GM19099 (cell line): Measurements from ENCODE around the gene IGF1R.

Experiments
- POLR2A ChIP-seq: IDR thresholded peaks from 3 replicates; pipeline ENCODE4 v1.6.1; 2011; ENCODE audit warnings: low read depth; ENCODE audit not compliant: insufficient read length; ENCODE audit errors: extremely low read depth

Gene IGF1R

GRCh38 chr15:98628216-98628615 is 20.1 kb upstream of the IGF1R start:
- TF ChIP-seq POLR2A = no peak

DNA sequence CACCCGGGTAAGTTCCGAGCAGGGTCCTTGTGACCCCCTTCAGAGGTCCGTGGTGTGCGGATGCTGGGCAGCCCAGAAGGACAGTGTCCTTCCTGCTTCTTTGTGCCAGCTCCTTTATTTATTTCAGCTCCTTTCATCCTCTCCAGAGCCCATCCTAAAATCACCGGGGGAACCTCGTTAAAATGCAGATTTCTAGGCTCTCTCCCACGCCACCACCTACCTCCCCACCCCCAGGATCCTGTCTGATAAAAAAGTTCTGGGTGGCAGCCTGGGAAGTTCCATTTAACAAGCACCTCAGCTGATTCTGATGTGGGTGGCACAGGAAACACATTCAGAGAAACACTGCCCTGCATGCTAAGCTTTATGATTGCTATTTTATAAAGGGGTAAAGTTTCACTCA is 12.5 kb upstream of the IGF1R start:
- TF ChIP-seq POLR2A = no peak

DNA sequence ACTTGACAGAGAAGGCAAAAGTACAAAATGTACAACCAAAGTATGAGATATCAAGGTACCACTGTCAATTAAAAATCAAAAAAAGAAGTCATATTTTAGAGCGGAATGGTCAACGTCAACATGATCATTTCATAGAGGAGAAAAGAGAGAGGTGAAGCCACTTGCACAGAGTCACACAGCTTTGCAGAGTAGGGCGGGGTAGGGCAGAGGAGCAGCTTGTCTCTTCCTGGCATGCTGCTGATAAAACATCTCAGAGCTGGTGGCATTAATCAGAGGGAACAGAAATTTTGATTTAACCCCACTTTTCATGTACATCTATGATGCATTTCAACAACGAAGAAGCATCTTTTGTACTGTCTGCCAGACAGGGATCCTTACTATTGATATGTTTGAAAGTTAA is 5.2 kb upstream of the IGF1R start:
- TF ChIP-seq POLR2A = no peak

DNA sequence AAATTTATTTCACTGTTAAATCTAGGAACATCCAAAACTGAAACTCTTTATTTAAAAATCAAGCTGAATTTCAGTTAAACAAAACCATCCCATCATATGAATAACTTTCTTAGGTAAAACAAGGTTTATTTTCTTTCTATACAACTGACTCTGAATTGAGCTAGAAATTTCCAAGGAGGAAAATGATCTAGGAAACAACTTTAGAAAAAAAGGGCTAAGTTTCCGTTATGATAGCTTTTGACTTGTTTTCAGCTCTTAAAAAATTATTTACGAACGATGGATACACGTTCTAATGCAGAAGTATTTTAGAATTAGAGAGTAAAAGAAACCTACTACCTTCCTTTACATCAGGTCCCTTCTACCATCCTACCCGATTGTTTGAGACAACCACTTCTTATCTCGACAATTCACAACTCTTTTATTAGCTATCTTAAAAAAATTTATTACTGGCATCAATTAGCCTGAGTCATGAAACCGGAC is 1.8 kb upstream of the IGF1R start:
- TF ChIP-seq POLR2A = no peak

- TF ChIP-seq POLR2A = no peak
Measured at GRCh38 chr15:98647026-98647773, 1.1 kb upstream of the IGF1R start.

DNA sequence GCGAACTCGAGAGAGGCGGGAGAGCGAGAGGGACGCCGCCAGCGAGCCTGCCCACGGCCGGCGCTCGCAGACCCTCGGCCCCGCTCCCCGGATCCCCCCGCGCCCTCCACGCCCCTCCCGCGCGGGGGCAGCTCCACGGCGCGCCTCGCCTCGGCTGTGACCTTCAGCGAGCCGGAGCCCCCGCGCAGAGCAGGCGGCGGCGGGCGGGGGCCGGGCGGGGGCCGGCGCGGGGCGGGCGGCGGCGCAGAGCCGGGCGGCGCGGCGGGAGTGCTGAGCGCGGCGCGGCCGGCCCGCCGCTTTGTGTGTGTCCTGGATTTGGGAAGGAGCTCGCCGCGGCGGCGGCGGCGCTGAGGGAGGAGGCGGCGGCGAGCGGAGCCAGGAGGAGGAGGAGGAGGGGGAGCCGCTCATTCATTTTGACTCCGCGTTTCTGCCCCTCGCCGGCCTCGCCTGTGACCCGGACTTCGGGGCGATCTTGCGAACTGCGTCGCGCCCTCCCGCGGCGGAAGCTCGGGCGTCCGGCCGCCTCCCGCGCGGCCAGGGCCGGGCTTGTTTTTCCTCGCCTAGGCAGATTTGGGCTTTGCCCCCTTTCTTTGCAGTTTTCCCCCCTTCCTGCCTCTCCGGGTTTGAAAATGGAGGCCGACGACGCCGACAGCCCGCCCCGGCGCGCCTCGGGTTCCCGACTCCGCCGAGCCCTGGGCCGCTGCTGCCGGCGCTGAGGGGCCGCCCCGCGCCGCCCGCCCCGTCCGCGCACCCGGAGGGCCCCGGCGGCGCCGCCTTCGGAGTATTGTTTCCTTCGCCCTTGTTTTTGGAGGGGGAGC is 524 bp downstream of the IGF1R start:
- TF ChIP-seq POLR2A = no peak

- no peak for TF ChIP-seq POLR2A
Measured at GRCh38 chr15:98649472-98650416, 1.4 kb downstream of the IGF1R start.

GRCh38 chr15:98650417-98651035 is 2.2 kb downstream of the IGF1R start:
- no peak for TF ChIP-seq POLR2A

- TF ChIP-seq POLR2A = no peak
Measured at GRCh38 chr15:98651036-98651481, 2.7 kb downstream of the IGF1R start.

GRCh38 chr15:98651581-98652220 is 3.4 kb downstream of the IGF1R start:
- TF ChIP-seq POLR2A = no peak

GRCh38 chr15:98653686-98654085 is 5.3 kb downstream of the IGF1R start:
- TF ChIP-seq POLR2A = no peak

DNA sequence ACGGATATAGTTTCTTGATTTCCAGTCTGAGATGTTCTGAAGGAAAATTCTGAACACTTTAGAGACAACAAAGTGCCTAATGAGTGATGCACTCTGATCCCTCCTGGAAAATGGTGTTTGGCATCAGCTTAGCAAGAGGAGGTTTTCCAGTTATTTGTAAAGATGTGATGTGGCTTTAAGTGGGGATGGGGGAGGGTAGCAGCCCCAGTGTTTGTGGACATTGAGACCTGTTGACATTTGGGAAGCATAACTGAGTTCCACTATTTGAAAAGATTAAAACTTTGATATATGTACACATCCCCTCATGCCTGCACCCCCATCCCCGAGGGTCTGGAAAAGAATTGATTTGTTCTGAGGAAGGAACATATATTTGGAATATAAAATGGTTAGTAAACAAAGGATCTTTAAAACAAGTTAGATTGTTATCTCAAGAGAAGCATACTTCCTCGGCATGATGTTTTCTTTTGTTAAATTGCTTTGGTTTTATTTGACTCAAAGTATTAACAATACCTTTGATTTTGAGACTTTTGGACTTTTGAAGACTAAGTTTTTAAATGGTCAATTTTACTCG is 6.5 kb downstream of the IGF1R start:
- no peak for TF ChIP-seq POLR2A

- TF ChIP-seq POLR2A = no peak
Measured at GRCh38 chr15:98655732-98656131, 7.4 kb downstream of the IGF1R start.

DNA sequence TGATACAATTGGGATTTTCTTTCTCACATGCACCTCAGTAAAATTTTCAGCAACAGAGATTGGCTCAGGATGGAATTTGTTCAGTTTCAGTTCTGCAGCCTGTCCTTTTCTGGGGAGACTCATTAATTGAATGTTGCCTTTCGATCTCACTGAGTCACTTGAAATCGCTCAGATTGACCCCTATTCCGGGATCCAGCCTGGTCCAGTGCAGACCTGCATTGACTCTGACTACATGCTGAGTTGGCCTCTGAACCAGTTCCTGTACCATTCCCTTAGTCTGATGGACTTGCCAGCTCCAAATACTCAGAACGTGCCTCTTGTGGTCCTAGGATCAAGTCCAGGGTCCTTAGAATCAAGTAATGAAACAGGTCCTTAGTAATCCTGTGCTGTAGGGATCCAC is 9.4 kb downstream of the IGF1R start:
- no peak for TF ChIP-seq POLR2A
